Keratinocyte (primary cell): Measurements from ENCODE around the gene FMN2. TPM values are rescaled to one million over a fixed set of nuclear protein-coding genes. Genes with fewer than 3 reads are reported as not detected.

Experiments
- DNase-seq: peaks from one replicate; pipeline ENCODE4 v3.0.0-alpha.2; 2011; ENCODE audit warnings: low read depth, missing footprints, low spot score
- FAIRE-seq: peaks from 2 replicates; lab custom pipeline; 2011; peaks lifted over from hg19 to GRCh38; lab: Jason Lieb, UNC
- H2AFZ ChIP-seq: 2 replicates; pipeline ENCODE4 v1.6.0; 2012; ENCODE audit warnings: low read length, control low read depth, inconsistent platforms; ENCODE audit not compliant: control insufficient read depth
- H3K27ac ChIP-seq: 2 replicates; pipeline ENCODE4 v1.5.1; 2011; ENCODE audit warnings: low read length; ENCODE audit not compliant: control insufficient read depth, insufficient read depth
- H3K27me3 ChIP-seq: 3 replicates; pipeline ENCODE4 v1.6.0; 2011; ENCODE audit warnings: low read length; ENCODE audit not compliant: control insufficient read depth, insufficient read depth; ENCODE audit errors: extremely low read depth
- H3K36me3 ChIP-seq, 2 experiments: 2 replicates in 1 of 2; 3 replicates in 1 of 2; pipeline ENCODE4 v1.5.1; 2011; ENCODE audit warnings: low read length in 2 of 2, mild to moderate bottlenecking in 1 of 2; ENCODE audit not compliant: control insufficient read depth in 2 of 2, insufficient read depth in 2 of 2; ENCODE audit errors: extremely low read depth in 1 of 2
- H3K4me1 ChIP-seq: 3 replicates; pipeline ENCODE4 v1.5.1; 2011; ENCODE audit warnings: low read length; ENCODE audit not compliant: control insufficient read depth, insufficient read depth; ENCODE audit errors: extremely low read depth
- H3K4me2 ChIP-seq: 3 replicates; pipeline ENCODE4 v1.6.0; 2011; ENCODE audit warnings: low read depth, low read length; ENCODE audit not compliant: control insufficient read depth, insufficient read depth; ENCODE audit errors: extremely low read depth
- H3K4me3 ChIP-seq, 3 experiments: fragments of 200-600 bp in 1 of 3; sonication (generic) in 1 of 3; 2 replicates in 2 of 3; 3 replicates in 1 of 3; pipeline ENCODE4 v1.5.1; 2011 to 2016; ENCODE audit warnings: low read length in 3 of 3, mild to moderate bottlenecking in 3 of 3, control low read depth in 2 of 3, inconsistent platforms in 1 of 3, low read depth in 1 of 3, mixed read lengths in 1 of 3, mixed run types in 1 of 3, moderate library complexity in 1 of 3; ENCODE audit not compliant: control insufficient read depth in 2 of 3, insufficient read depth in 2 of 3; ENCODE audit errors: extremely low read depth in 1 of 3
- H3K79me2 ChIP-seq: 2 replicates; pipeline ENCODE4 v1.6.0; 2012; ENCODE audit warnings: low read length; ENCODE audit not compliant: control insufficient read depth, insufficient read depth
- H3K9ac ChIP-seq: 3 replicates; pipeline ENCODE4 v1.6.0; 2011; ENCODE audit warnings: low read length; ENCODE audit not compliant: control insufficient read depth, insufficient read depth; ENCODE audit errors: extremely low read depth
- H3K9me1 ChIP-seq: 3 replicates; pipeline ENCODE4 v1.6.0; 2011; ENCODE audit warnings: low read length; ENCODE audit not compliant: control insufficient read depth, insufficient read depth; ENCODE audit errors: extremely low read depth
- H3K9me3 ChIP-seq: 2 replicates; pipeline ENCODE4 v1.5.1; 2012; ENCODE audit warnings: low read depth, low read length; ENCODE audit not compliant: control insufficient read depth
- H4K20me1 ChIP-seq: 3 replicates; pipeline ENCODE4 v1.6.0; 2011; ENCODE audit warnings: low read length; ENCODE audit not compliant: control insufficient read depth, insufficient read depth; ENCODE audit errors: extremely low read depth
- CTCF ChIP-seq, 3 experiments: IDR thresholded peaks in 1 of 3; conservative IDR thresholded peaks in 1 of 3; optimal IDR thresholded peaks in 1 of 3; 2 replicates in 2 of 3; 3 replicates in 1 of 3; pipeline versions ENCODE3 to v1.5.1; 2011; ENCODE audit warnings: low read length in 3 of 3, mild to moderate bottlenecking in 3 of 3, moderate library complexity in 2 of 3, control low read depth in 1 of 3, inconsistent platforms in 1 of 3; ENCODE audit not compliant: insufficient read depth in 2 of 3; ENCODE audit errors: extremely low read depth in 1 of 3
- EZH2 ChIP-seq: IDR thresholded peaks from one replicate; pipeline ENCODE4 v1.6.1; 2012; ENCODE audit warnings: inconsistent platforms, mild to moderate bottlenecking, low read length, moderate library complexity
- dilution Hi-C: fragments of 300-500 bp; cut with MboI; formaldehyde crosslinking; loops from one replicate; pipeline ENCODE4 v1.7.0; 2020; ENCODE audit warnings: low sequenced_read_pairs; ENCODE audit not compliant: extremely low pct_ligation_motif_present
- polyA minus RNA-seq, 3 experiments: library from RNA; depleted of rRNA, polyadenylated mRNA; stranded (reverse); fragments of >200 nt; gene quantifications; 1 replicate in 1 of 3; 2 replicates in 1 of 3; 3 replicates in 1 of 3; pipeline ENCODE4 v1.2.3, GENCODE V29; 2011
- polyA plus RNA-seq, 5 experiments: library from polyadenylated mRNA; depleted of rRNA in 3 of 5; stranded (reverse) in 3 of 5; stranded (forward) in 1 of 5; unstranded in 1 of 5; fragments of >200 nt; gene quantifications; 1 replicate in 1 of 5; 2 replicates in 3 of 5; 3 replicates in 1 of 5; pipeline versions ENCODE4 v1.2.1 to v1.2.3, GENCODE V29; 2011 to 2012; ENCODE audit warnings: missing spikeins in 2 of 5, low read depth in 1 of 5, low replicate concordance in 1 of 5

FMN2 gene
- polyA plus RNA-seq (not detected in 3 replicates), polyA minus RNA-seq (not detected in 3 replicates)
- polyA plus RNA-seq (2011; ENCODE audit: low read depth): not detected
- polyA plus RNA-seq (2011; cell fraction: cytosol; rRNA removed): not detected in 2 replicates
- polyA plus RNA-seq (2011; cell fraction: nucleus; rRNA removed): not detected in 2 replicates
- polyA plus RNA-seq (2012; ENCODE audit: low replicate concordance): not detected in 2 replicates
- polyA minus RNA-seq (2011; cell fraction: cytosol; rRNA and poly(A)+ RNA removed): not detected
- polyA minus RNA-seq (2011; cell fraction: nucleus; rRNA and poly(A)+ RNA removed): not detected in 2 replicates

GRCh38 chr1:240091614-240092300 lies at the start of gene FMN2:
TSS of gene FMN2 (plus strand) at chr1:240091883. CDS start at chr1:240092110, 227 bp downstream.
- no peaks in the 10 kb centered on the region for H3K9me3 ChIP-seq
- no peak within 1 kb of the TSS for H3K4me2 ChIP-seq
- TF ChIP-seq EZH2 (no peak), CTCF (optimal IDR thresholded peaks at IDR 0.05 in 1 of 3, IDR thresholded peaks at IDR 0.05 in 1 of 3, conservative IDR thresholded peaks at IDR 0.05 in 1 of 3; ENCODE audit: extremely low read depth in 1 of 3, insufficient read depth in 2 of 3, low read length in 3 of 3) (no peak)
- H4K20me1 ChIP-seq: no peaks in the 10 kb centered on the region
- FAIRE-seq (no peak), DNase-seq (no peak)
- H3K9me1 ChIP-seq: no peaks in the 10 kb centered on the region
- H3K4me1 ChIP-seq: no peaks in the 10 kb centered on the region
- no peak within 1 kb of the TSS for H2AFZ ChIP-seq
- H3K27ac ChIP-seq: no peak within 1 kb of the TSS
- no peaks in the 10 kb centered on the region for H3K36me3 ChIP-seq
- H3K79me2 ChIP-seq: no peaks in the 10 kb centered on the region
- H3K4me3 ChIP-seq: no peak within 1 kb of the TSS
- dilution Hi-C loops: no loop called here
- H3K9ac ChIP-seq: no peak within 1 kb of the TSS
- peaks cover 36% of the 10 kb centered on the region for H3K27me3 ChIP-seq

GRCh38 chr1:240044620-240045019 lies 47.1 kb upstream of the FMN2 start:
- H3K27me3 ChIP-seq: no peaks in the 10 kb centered on the region
- H3K36me3 ChIP-seq: no peaks in the 10 kb centered on the region
- dilution Hi-C loops: no loop called here
- no peak overlapping the region for H2AFZ ChIP-seq
- no peak overlapping the region for H3K9ac ChIP-seq
- H4K20me1 ChIP-seq: no peaks in the 10 kb centered on the region
- H3K79me2 ChIP-seq: no peaks in the 10 kb centered on the region
- FAIRE-seq (no peak), DNase-seq (no peak)
- no peak overlapping the region for H3K27ac ChIP-seq
- H3K4me3 ChIP-seq: no peak overlapping the region
- TF ChIP-seq EZH2 (no peak), CTCF (optimal IDR thresholded peaks at IDR 0.05 in 1 of 3, IDR thresholded peaks at IDR 0.05 in 1 of 3, conservative IDR thresholded peaks at IDR 0.05 in 1 of 3; ENCODE audit: extremely low read depth in 1 of 3, insufficient read depth in 2 of 3, low read length in 3 of 3) (no peak)
- no peaks in the 10 kb centered on the region for H3K4me1 ChIP-seq
- H3K4me2 ChIP-seq: no peak overlapping the region
- H3K9me1 ChIP-seq: no peaks in the 10 kb centered on the region
- H3K9me3 ChIP-seq: no peaks in the 10 kb centered on the region
